A673 (cell line): ENCODE data around the gene DLG2. TPM values are rescaled to one million over a fixed set of nuclear protein-coding genes. Genes with fewer than 3 reads are reported as not detected.

Source experiments
- BruUV-seq: library from RNA; stranded (reverse); fragments of 400-500 nt; replicated peaks from 2 replicates; lab custom pipeline; 2021; lab: Mats Ljungman, UMichigan
- CTCF ChIA-PET: fragments of 300-600 bp; sonication (Branson Sonifier 250); formaldehyde crosslinking; loops from one replicate; lab custom pipeline; 2022; ENCODE audit warnings: antibody characterized with exemption; lab: Charles Lee
- POLR2A ChIA-PET: fragments of 300-600 bp; sonication (Branson Sonifier 250); formaldehyde crosslinking; loops from one replicate; lab custom pipeline; 2022; ENCODE audit warnings: antibody characterized with exemption; ENCODE audit not compliant: low non-redundant PET; lab: Charles Lee
- DNase-seq: peaks from one replicate; pipeline ENCODE4 v3.0.0-alpha.2; 2015; ENCODE audit warnings: low spot score
- H3K27ac ChIP-seq: fragments of 200-600 bp; sonication (generic); 2 replicates; pipeline ENCODE4 v1.5.1; 2016; ENCODE audit warnings: mixed run types, low read depth, mild to moderate bottlenecking, mixed read lengths, antibody characterized with exemption, low read length; ENCODE audit not compliant: poor library complexity, severe bottlenecking
- H3K27me3 ChIP-seq: fragments of 200-600 bp; sonication (generic); replicated peaks from 2 replicates; pipeline ENCODE4 v1.6.1; 2017; ENCODE audit warnings: mixed run types, low read depth, mild to moderate bottlenecking, mixed read lengths, antibody characterized with exemption, low read length; ENCODE audit not compliant: insufficient read depth, poor library complexity
- H3K36me3 ChIP-seq: fragments of 200-600 bp; sonication (generic); 2 replicates; pipeline ENCODE4 v1.6.1; 2016; ENCODE audit warnings: mixed run types, mild to moderate bottlenecking, mixed read lengths, antibody characterized with exemption, low read length; ENCODE audit not compliant: insufficient read depth, poor library complexity, severe bottlenecking
- H3K4me1 ChIP-seq: fragments of 200-600 bp; sonication (generic); 2 replicates; pipeline ENCODE4 v1.6.1; 2017; ENCODE audit warnings: mixed run types, mild to moderate bottlenecking, mixed read lengths, antibody characterized with exemption, low read length; ENCODE audit not compliant: insufficient read depth, poor library complexity, severe bottlenecking
- H3K4me3 ChIP-seq: fragments of 200-600 bp; sonication (generic); 2 replicates; pipeline ENCODE4 v1.5.1; 2016; ENCODE audit warnings: low read depth, mixed run types, mild to moderate bottlenecking, mixed read lengths, low read length; ENCODE audit not compliant: poor library complexity, severe bottlenecking
- H3K9me3 ChIP-seq: fragments of 200-600 bp; sonication (generic); 2 replicates; pipeline ENCODE4 v1.6.1; 2016; ENCODE audit warnings: mixed run types, low read depth, mild to moderate bottlenecking, mixed read lengths, antibody characterized with exemption, low read length; ENCODE audit not compliant: poor library complexity, severe bottlenecking
- EZH2 ChIP-seq: fragments of 200-600 bp; sonication (generic); IDR thresholded peaks from 2 replicates; pipeline ENCODE4 v1.6.1; 2017; ENCODE audit warnings: borderline replicate concordance, low read depth, mild to moderate bottlenecking, mixed read lengths, antibody characterized with exemption, low read length; ENCODE audit not compliant: poor library complexity, severe bottlenecking
- intact Hi-C: fragments of 100-400 bp; cut with micrococcal nuclease; formaldehyde crosslinking; loops from one replicate; pipeline ENCODE4 v1.10.0; 2022; ENCODE audit not compliant: unreplicated experiment
- total RNA-seq: library from RNA; stranded (reverse); gene quantifications from 2 replicates; pipeline ENCODE4 v1.2.3, GENCODE V29; 2021
- TF ChIP-seq, protein P1 (sequence below): fragments of 300-800, 200-600 bp; sonication (generic); conservative IDR thresholded peaks from 2 replicates; pipeline ENCODE4 v1.5.1; 2017; ENCODE audit warnings: low read depth, mild to moderate bottlenecking, antibody characterized with exemption, low read length, moderate library complexity, mixed read lengths

The DLG2 gene
- total RNA-seq, 1 experiment from 2014 or later: 277 TPM

DNA sequence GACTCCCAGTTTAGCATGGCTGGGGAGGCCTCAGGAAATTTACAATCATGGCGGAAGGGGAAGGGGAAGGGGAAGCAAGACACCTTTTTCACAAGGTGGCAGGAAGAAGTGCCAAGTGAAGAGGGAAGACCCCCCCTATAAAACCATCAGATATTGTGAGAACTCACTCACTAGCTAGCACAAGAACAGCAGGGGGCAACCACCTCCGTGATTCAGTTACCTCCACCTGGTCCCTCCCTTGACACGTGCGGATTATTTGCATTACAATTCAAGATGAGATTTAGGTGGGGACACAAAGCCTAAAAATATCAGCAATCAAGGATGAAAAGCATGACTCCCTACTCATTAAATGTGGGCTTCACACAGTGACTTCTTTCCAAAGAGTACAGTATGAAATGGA lies 2186.0 kb downstream of the DLG2 start:
- BruUV-seq: no TSS peak
- intact Hi-C loops: no loop called here
- Histone ChIP-seq H3K4me3 (no peak overlapping the region), H3K4me1 (no peaks in the 10 kb centered on the region), H3K9me3 (no peaks in the 10 kb centered on the region), H3K27me3 (no peaks in the 10 kb centered on the region), H3K27ac (no peak overlapping the region), H3K36me3 (no peaks in the 10 kb centered on the region)
- CTCF ChIA-PET: no interaction called here
- no peak for DNase-seq
- TF ChIP-seq, protein P1, sequence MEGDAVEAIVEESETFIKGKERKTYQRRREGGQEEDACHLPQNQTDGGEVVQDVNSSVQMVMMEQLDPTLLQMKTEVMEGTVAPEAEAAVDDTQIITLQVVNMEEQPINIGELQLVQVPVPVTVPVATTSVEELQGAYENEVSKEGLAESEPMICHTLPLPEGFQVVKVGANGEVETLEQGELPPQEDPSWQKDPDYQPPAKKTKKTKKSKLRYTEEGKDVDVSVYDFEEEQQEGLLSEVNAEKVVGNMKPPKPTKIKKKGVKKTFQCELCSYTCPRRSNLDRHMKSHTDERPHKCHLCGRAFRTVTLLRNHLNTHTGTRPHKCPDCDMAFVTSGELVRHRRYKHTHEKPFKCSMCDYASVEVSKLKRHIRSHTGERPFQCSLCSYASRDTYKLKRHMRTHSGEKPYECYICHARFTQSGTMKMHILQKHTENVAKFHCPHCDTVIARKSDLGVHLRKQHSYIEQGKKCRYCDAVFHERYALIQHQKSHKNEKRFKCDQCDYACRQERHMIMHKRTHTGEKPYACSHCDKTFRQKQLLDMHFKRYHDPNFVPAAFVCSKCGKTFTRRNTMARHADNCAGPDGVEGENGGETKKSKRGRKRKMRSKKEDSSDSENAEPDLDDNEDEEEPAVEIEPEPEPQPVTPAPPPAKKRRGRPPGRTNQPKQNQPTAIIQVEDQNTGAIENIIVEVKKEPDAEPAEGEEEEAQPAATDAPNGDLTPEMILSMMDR: no peak
- TF ChIP-seq EZH2: no peak
- POLR2A ChIA-PET: no interaction called here

DNA sequence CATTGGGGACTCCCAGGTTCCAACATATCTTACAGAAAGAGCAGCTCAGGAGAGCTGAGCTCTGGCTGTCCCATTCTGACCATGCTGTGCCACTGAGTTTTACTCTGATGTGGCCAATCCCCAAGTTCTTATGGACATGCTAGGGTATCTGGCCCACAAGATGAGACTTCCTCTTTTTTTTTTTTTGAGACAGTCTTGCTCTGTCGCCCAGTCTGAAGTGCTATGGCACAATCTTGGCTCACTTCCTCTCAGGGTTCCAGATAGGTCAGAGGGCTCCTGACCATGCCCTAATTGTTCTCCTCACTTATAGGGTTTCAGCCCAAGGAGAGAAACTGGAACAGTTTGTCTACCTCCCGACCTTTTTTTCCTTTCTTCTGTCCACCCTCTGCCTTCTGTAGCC lies 2188.7 kb downstream of the DLG2 start:
- TF ChIP-seq, protein P1: no peak
- TF ChIP-seq EZH2: no peak
- Histone ChIP-seq H3K4me1 (no peaks in the 10 kb centered on the region), H3K27me3 (no peaks in the 10 kb centered on the region), H3K27ac (no peak overlapping the region), H3K4me3 (no peak overlapping the region), H3K9me3 (no peaks in the 10 kb centered on the region), H3K36me3 (no peaks in the 10 kb centered on the region)
- intact Hi-C loops: no loop called here
- ChIA-PET POLR2A (no interaction called here), CTCF (no interaction called here)
- no TSS peak for BruUV-seq
- no peak for DNase-seq

DNA sequence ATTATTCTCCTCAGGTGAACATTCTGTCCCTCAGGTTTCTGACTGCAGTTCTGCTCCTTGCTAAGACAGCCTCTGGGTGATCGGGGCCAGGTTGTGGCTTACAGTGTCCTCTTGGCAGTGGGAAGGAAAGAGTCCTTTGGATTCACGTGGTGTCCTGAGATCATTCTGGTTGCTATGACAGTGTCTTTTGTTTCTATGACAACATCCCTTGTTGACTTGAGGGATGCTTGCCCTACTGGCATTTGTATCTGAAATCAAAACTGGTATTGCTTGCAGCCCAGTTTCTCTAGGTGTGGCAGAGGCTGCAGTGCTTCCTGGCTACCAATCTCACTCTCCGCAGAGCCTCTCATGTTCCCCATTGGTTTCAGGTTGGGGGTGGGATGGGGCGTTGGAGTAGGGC lies 2189.2 kb downstream of the DLG2 start:
- DNase-seq: no peak
- Histone ChIP-seq H3K27me3 (no peaks in the 10 kb centered on the region), H3K27ac (no peak overlapping the region), H3K36me3 (no peaks in the 10 kb centered on the region), H3K9me3 (no peaks in the 10 kb centered on the region), H3K4me1 (no peaks in the 10 kb centered on the region), H3K4me3 (no peak overlapping the region)
- no peak for TF ChIP-seq EZH2
- TF ChIP-seq, protein P1: no peak
- ChIA-PET POLR2A (no interaction called here), CTCF (no interaction called here)
- no TSS peak for BruUV-seq
- intact Hi-C loops: no loop called here
